MCF 10A (cell line): Measurements from ENCODE around the gene NME9. TPM values are rescaled to one million over a fixed set of nuclear protein-coding genes. Genes with fewer than 3 reads are reported as not detected.
A peak's percentile ranks its signal among the peaks of the same experiment; 100 is the strongest.

Experiments used
- BruUV-seq: library from RNA; stranded (reverse); fragments of 400-500 nt; replicated peaks from 2 replicates; lab custom pipeline; 2021; lab: Mats Ljungman, UMichigan
- CTCF ChIA-PET: fragments of 300-600 bp; sonication (Branson Sonifier 250); formaldehyde crosslinking; extraction: SDS; loops from one replicate; lab custom pipeline; 2021; ENCODE audit warnings: antibody characterized with exemption, inconsistent platforms; lab: Yijun Ruan, JAX
- POLR2A ChIA-PET: fragments of 300-600, 350-650 bp; sonication (Branson Sonifier 250); formaldehyde crosslinking; extraction: SDS; loops from one replicate; lab custom pipeline; 2020; ENCODE audit warnings: antibody characterized with exemption, inconsistent platforms; lab: Yijun Ruan, JAX
- DNase-seq: peaks from one replicate; pipeline ENCODE4 v3.0.0-alpha.2; 2018; ENCODE audit not compliant: unreplicated experiment
- H3K27ac Mint-ChIP-seq: one replicate; pipeline ENCODE4 v1.8.0; 2022; ENCODE audit warnings: mild to moderate bottlenecking, low read depth, mixed read lengths; ENCODE audit not compliant: unreplicated experiment
- H3K27me3 Mint-ChIP-seq: one replicate; pipeline ENCODE4 v1.8.0; 2022; ENCODE audit warnings: mixed read lengths; ENCODE audit not compliant: insufficient read depth, unreplicated experiment
- H3K36me3 Mint-ChIP-seq: one replicate; pipeline ENCODE4 v1.8.0; 2022; ENCODE audit warnings: mild to moderate bottlenecking, moderate library complexity, mixed read lengths; ENCODE audit not compliant: insufficient read depth, unreplicated experiment
- H3K4me1 Mint-ChIP-seq: one replicate; pipeline ENCODE4 v1.8.0; 2022; ENCODE audit warnings: mixed read lengths; ENCODE audit not compliant: insufficient read depth, unreplicated experiment
- H3K4me3 Mint-ChIP-seq: one replicate; pipeline ENCODE4 v1.8.0; 2022; ENCODE audit warnings: mild to moderate bottlenecking, moderate library complexity, mixed read lengths; ENCODE audit not compliant: unreplicated experiment
- H3K9me3 Mint-ChIP-seq: one replicate; pipeline ENCODE4 v1.8.0; 2022; ENCODE audit warnings: mixed read lengths; ENCODE audit not compliant: unreplicated experiment
- CTCF ChIP-seq: fragments of 200-600 bp; IDR thresholded peaks from one replicate; pipeline ENCODE4 v1.8.0; 2022; ENCODE audit warnings: antibody characterized with exemption, mild to moderate bottlenecking; ENCODE audit not compliant: unreplicated experiment
- intact Hi-C: fragments of 100-400 bp; cut with micrococcal nuclease; formaldehyde crosslinking; loops from 2 replicates; pipeline ENCODE4 v1.14.1; 2022
- total RNA-seq: library from RNA; stranded (reverse); gene quantifications from 2 replicates; pipeline ENCODE4 v1.2.3, GENCODE V29; 2022

NME9 gene
- total RNA-seq, 1 experiment from 2014 or later: not detected

DNA sequence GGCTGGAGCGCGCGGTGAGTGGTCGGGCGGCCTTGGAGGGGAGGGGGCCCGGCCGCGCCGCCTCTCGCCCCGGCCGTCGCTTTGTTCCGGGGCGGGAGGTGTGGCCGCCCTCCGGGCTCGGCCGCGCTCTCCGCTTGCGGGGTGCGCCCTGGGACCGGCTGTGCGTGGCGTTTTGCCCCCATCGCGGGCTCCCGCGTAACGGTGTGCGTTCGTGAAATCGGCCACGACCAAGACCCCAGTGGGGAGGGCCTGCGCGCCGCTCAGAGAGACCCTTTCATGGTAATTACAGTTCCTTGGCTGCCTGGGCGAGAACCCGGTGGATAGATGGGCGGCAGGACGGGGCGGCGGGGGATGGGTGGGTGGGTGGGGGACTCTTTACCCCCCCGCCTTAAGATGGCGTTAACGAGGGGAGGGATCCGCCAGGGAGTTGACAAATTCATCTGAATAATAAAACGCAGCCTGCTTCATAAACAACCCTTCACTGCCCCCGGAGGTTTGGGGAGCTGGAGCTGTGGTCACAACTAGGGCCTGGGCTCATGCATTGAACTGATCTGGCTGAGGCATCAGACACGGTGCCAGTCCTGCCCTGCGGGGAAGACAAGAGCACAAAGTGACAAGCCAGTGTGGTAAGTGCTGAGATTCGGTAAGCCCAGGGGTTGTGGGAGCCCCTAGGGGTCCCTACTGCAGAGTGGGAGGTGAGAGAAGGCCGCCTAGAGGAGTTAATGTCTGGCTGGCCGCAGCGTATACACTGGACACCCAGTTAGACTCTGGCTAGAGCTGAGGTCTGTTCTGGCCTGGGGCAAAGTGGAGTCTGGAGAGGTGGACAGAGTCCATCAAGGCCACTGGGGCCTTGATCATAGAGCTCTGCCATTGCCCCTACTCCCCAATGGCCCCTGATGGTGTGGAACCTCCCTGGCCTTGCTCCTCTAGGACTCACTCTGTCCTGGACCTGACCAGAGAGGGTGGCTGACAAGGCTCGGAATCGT, 19.4 kb upstream of the NME9 start:
- Mint-ChIP-seq H3K4me1 (peaks cover 5% of the 10 kb centered on the region), H3K27me3 (no peaks in the 10 kb centered on the region), H3K9me3 (no peaks in the 10 kb centered on the region), H3K36me3 (no peaks in the 10 kb centered on the region), H3K4me3 (peak overlapping the region; percentile 94), H3K27ac (no peak overlapping the region)
- DNase-seq: no peak
- BruUV-seq: no TSS peak
- POLR2A ChIA-PET: interaction anchor here (0.6 to 1.4 kb wide), 5 partner anchors 18 to 175 kb away, joined by 3 to 6 read pairs (median 4); partner anchors contain the start of genes ARMC8 and DBR1
- no peak for TF ChIP-seq CTCF
- CTCF ChIA-PET: interaction anchor here (0.6 to 1.9 kb wide), 3 partner anchors 17 to 35 kb away, joined by 3 to 6 read pairs (median 3); no protein-coding TSS in a partner anchor
- intact Hi-C loops: no loop called here

- Mint-ChIP-seq H3K36me3 (no peaks in the 10 kb centered on the region), H3K27ac (peak within 1 kb of the TSS; percentile 81), H3K4me3 (peak within 1 kb of the TSS; percentile 94), H3K27me3 (no peaks in the 10 kb centered on the region), H3K4me1 (peaks cover 5% of the 10 kb centered on the region), H3K9me3 (no peaks in the 10 kb centered on the region)
- ChIA-PET CTCF (interaction anchor here (0.6 to 1.2 kb wide), 4 partner anchors 12 to 549 kb away, joined by 3 read pairs; no protein-coding TSS in a partner anchor), POLR2A (interaction anchor here (0.7 to 1.4 kb wide), 8 partner anchors 17 to 1433 kb away, joined by 3 to 6 read pairs (median 4); partner anchors contain the start of genes ARMC8, CEP70 and DBR1)
- BruUV-seq: no TSS peak
- peak; percentile 16 for TF ChIP-seq CTCF
- intact Hi-C loops: no loop called here
- DNase-seq: peak; percentile 71
Observed at GRCh38 chr3:138347960-138348753, 18.5 kb upstream of the NME9 start, which contains the start of gene MRAS. Gene MRAS (plus strand): TSS chr3:138348579. CDS start chr3:138372884, 24,305 bp downstream.

- H3K9me3 Mint-ChIP-seq: no peaks in the 10 kb centered on the region
- BruUV-seq: no TSS peak
- CTCF ChIA-PET: interaction anchor here (0.9 to 1.3 kb wide), 2 partner anchors 12 to 40 kb away, joined by 3 to 5 read pairs; no protein-coding TSS in a partner anchor
Observed at GRCh38 chr3:138344754-138345153, 15.1 kb upstream of the NME9 start.

More at GRCh38 chr3:138344754-138345153, 15.1 kb upstream of the NME9 start:
- DNase-seq: no peak
- H3K36me3 Mint-ChIP-seq: no peaks in the 10 kb centered on the region
- intact Hi-C loops: no loop called here
- H3K4me3 Mint-ChIP-seq: no peak overlapping the region
- H3K27ac Mint-ChIP-seq: no peak overlapping the region
- no peaks in the 10 kb centered on the region for H3K27me3 Mint-ChIP-seq
- TF ChIP-seq CTCF: no peak
- POLR2A ChIA-PET: no interaction called here
- H3K4me1 Mint-ChIP-seq: peaks cover 5% of the 10 kb centered on the region
